GM12878 (cell line): Measurements from ENCODE around the gene CNTD1. TPM values are rescaled to one million over a fixed set of nuclear protein-coding genes. Genes with fewer than 3 reads are reported as not detected.
A peak's percentile ranks its signal among the peaks of the same experiment; 100 is the strongest.

Source experiments
- CBFB ChIP-seq: IDR thresholded peaks from 2 replicates; pipeline ENCODE4 v1.6.1; 2016; ENCODE audit warnings: antibody characterized with exemption, low read depth
- CBX3 ChIP-seq: fragments of 200-600 bp; sonication (generic); IDR thresholded peaks from 2 replicates; pipeline ENCODE4 v1.6.1; 2016; ENCODE audit warnings: low read depth, borderline replicate concordance
- CHD4 ChIP-seq: fragments of 200-600 bp; sonication (generic); IDR thresholded peaks from 2 replicates; pipeline ENCODE4 v1.6.1; 2016; ENCODE audit warnings: mild to moderate bottlenecking
- CREB1 ChIP-seq: IDR thresholded peaks from 2 replicates; pipeline ENCODE4 v1.6.1; 2012; ENCODE audit warnings: low read depth, mild to moderate bottlenecking, inconsistent platforms
- CREM ChIP-seq: IDR thresholded peaks from 2 replicates; pipeline ENCODE4 v1.6.1; 2014; ENCODE audit warnings: antibody characterized with exemption, low read depth
- E2F4 ChIP-seq: IDR thresholded peaks from 2 replicates; pipeline ENCODE4 v1.6.1; 2012; ENCODE audit warnings: low read depth, low read length, improper control_type of control experiment
- E4F1 ChIP-seq: fragments of 450-650 bp; IDR thresholded peaks from 2 replicates; pipeline ENCODE4 v1.6.1; 2018; ENCODE audit warnings: borderline replicate concordance, mild to moderate bottlenecking; ENCODE audit not compliant: partially characterized antibody
- EED ChIP-seq: sonication (generic); IDR thresholded peaks from 2 replicates; pipeline ENCODE4 v1.6.1; 2016; ENCODE audit warnings: antibody characterized with exemption, low read depth
- ELK1 ChIP-seq: IDR thresholded peaks from 2 replicates; pipeline ENCODE4 v1.6.1; 2012; ENCODE audit warnings: low read depth, low read length, improper control_type of control experiment
- FOXM1 ChIP-seq: IDR thresholded peaks from 2 replicates; pipeline ENCODE4 v1.6.1; 2012; ENCODE audit warnings: low read depth, mild to moderate bottlenecking, inconsistent platforms, low read length, moderate library complexity
- GABPA ChIP-seq: IDR thresholded peaks from 2 replicates; pipeline ENCODE4 v1.6.1; 2014; ENCODE audit warnings: antibody characterized with exemption, low read depth, mild to moderate bottlenecking, inconsistent platforms
- HDAC2 ChIP-seq: fragments of 200-600 bp; sonication (generic); IDR thresholded peaks from 2 replicates; pipeline ENCODE4 v1.6.1; 2017
- HDGF ChIP-seq: fragments of 450-650 bp; IDR thresholded peaks from 2 replicates; pipeline ENCODE4 v1.6.1; 2016; ENCODE audit warnings: antibody characterized with exemption
- MEF2B ChIP-seq: fragments of 450-650 bp; IDR thresholded peaks from 2 replicates; pipeline ENCODE4 v1.6.1; 2018; ENCODE audit warnings: mild to moderate bottlenecking, moderate library complexity; ENCODE audit not compliant: partially characterized antibody, poor library complexity, severe bottlenecking
- MXI1 ChIP-seq: fragments of 150-350 bp; IDR thresholded peaks from 2 replicates; pipeline ENCODE4 v1.6.1; 2011; ENCODE audit warnings: low read depth, mild to moderate bottlenecking, inconsistent platforms, low read length, improper control_type of control experiment
- NFIC ChIP-seq: IDR thresholded peaks from 2 replicates; pipeline ENCODE4 v1.6.1; 2012; ENCODE audit warnings: low read depth, mild to moderate bottlenecking, inconsistent platforms, low read length, moderate library complexity
- PAX8 ChIP-seq: fragments of 450-650 bp; IDR thresholded peaks from 2 replicates; pipeline ENCODE4 v1.6.1; 2017; ENCODE audit warnings: mild to moderate bottlenecking, moderate library complexity
- RCOR1 ChIP-seq: conservative IDR thresholded peaks from 2 replicates; pipeline ENCODE4 v1.6.1; 2012; ENCODE audit warnings: low read depth, low read length, improper control_type of control experiment
- RFX5 ChIP-seq: IDR thresholded peaks from 2 replicates; pipeline ENCODE4 v1.6.1; 2011; ENCODE audit warnings: low read depth, low read length, improper control_type of control experiment
- SMARCA5 ChIP-seq: fragments of 450-650 bp; IDR thresholded peaks from 2 replicates; pipeline ENCODE4 v1.6.1; 2017; ENCODE audit warnings: mild to moderate bottlenecking
- SP1 ChIP-seq: IDR thresholded peaks from one replicate; pipeline ENCODE4 v1.6.1; 2011; ENCODE audit warnings: low read depth, low read length
- SPI1 ChIP-seq: IDR thresholded peaks from 2 replicates; pipeline ENCODE4 v1.6.1; 2011; ENCODE audit warnings: low read depth, mild to moderate bottlenecking, low read length, moderate library complexity, borderline replicate concordance; ENCODE audit not compliant: insufficient read depth
- SREBF1 ChIP-seq: IDR thresholded peaks from 2 replicates; pipeline ENCODE4 v1.6.1; 2012; ENCODE audit warnings: mild to moderate bottlenecking, low read length
- TCF12 ChIP-seq: IDR thresholded peaks from 2 replicates; pipeline ENCODE4 v1.6.1; 2011; ENCODE audit warnings: low read depth, mild to moderate bottlenecking, low read length
- WRNIP1 ChIP-seq: IDR thresholded peaks from 2 replicates; pipeline ENCODE4 v1.6.1; 2011; ENCODE audit warnings: low read depth, low read length, improper control_type of control experiment, borderline replicate concordance
- YBX1 ChIP-seq: fragments of 450-650 bp; IDR thresholded peaks from 2 replicates; pipeline ENCODE4 v1.6.1; 2016; ENCODE audit warnings: antibody characterized with exemption
- ZNF24 ChIP-seq: fragments of 450-650 bp; IDR thresholded peaks from 2 replicates; pipeline ENCODE4 v1.6.1; 2017; ENCODE audit warnings: antibody characterized with exemption, mild to moderate bottlenecking
- ZSCAN29 ChIP-seq: fragments of 450-650 bp; IDR thresholded peaks from 2 replicates; pipeline ENCODE4 v1.6.1; 2017; ENCODE audit warnings: mild to moderate bottlenecking, moderate library complexity
- polyA plus RNA-seq, 11 experiments: library from polyadenylated mRNA; depleted of rRNA in 4 of 11; unstranded in 6 of 11; stranded (reverse) in 5 of 11; fragments of >200 nt; fragmentation: Nextera tagmentation in 4 of 11; fragmentation: Illumina TruSeq in 1 of 11; extraction: Ambion mirVana in 4 of 11; extraction: Trizol in 1 of 11; gene quantifications; 1 replicate in 1 of 11; 2 replicates in 10 of 11; pipeline versions ENCODE4 v1.2.1 to v1.2.3, GENCODE V29; 2011 to 2016; ENCODE audit warnings: inconsistent platforms in 2 of 11, missing spikeins in 2 of 11, low read depth in 1 of 11
- total RNA-seq, 4 experiments: library from RNA; depleted of rRNA in 3 of 4; stranded (reverse); fragments of >200 nt in 3 of 4; fragmentation: Illumina TruSeq in 1 of 4; extraction: Trizol in 1 of 4; gene quantifications; 2 replicates each; pipeline versions ENCODE4 v1.2.1 to v1.2.3, GENCODE V29; 2013 to 2021

CNTD1 gene
- total and polyA plus RNA-seq, 10 of the 15 experiments (the other 5 are each of a cell fraction or from before 2014, with no cell fraction given) = 0.06 to 1.5 (median 1.1) TPM; not detected in 4

- peak; percentile 70 for TF ChIP-seq E4F1
- TF ChIP-seq TCF12 = peak; percentile 24; the same call in 1 of the 2 replicates
- no peak for TF ChIP-seq CBX3
- TF ChIP-seq SREBF1 = no peak; the same call in 1 of the 2 replicates
- no peak for TF ChIP-seq EED
- TF ChIP-seq YBX1 = no peak
- peak; percentile 66; the same call in 1 of the 2 replicates for TF ChIP-seq HDGF
- no peak for TF ChIP-seq SPI1
- no peak for TF ChIP-seq PAX8
- 0 out of 2 replicates have a peak, but pooled peaks have one; percentile 78 for TF ChIP-seq CBFB
- TF ChIP-seq ELK1 = 0 out of 2 replicates have a peak, but pooled peaks have one; percentile 16
- peak; percentile 61 for TF ChIP-seq MEF2B
- TF ChIP-seq E2F4 = no peak
- no peak for TF ChIP-seq FOXM1
- TF ChIP-seq NFIC = no peak
- TF ChIP-seq SMARCA5 = no peak
- TF ChIP-seq RCOR1 = no peak
- no peak for TF ChIP-seq ZSCAN29
- no peak for TF ChIP-seq WRNIP1
- TF ChIP-seq RFX5 = no peak; the same call in 1 of the 2 replicates
- no peak for TF ChIP-seq SP1
- TF ChIP-seq CREB1 = peak; percentile 98
- TF ChIP-seq CREM = peak; percentile 99
- TF ChIP-seq MXI1 = peak; percentile 99
- TF ChIP-seq ZNF24 = no peak
- TF ChIP-seq GABPA = peak; percentile 91
- TF ChIP-seq HDAC2 = 0 out of 2 replicates have a peak, but pooled peaks have one; percentile 31
- TF ChIP-seq CHD4 = no peak
Observed at GRCh38 chr17:42832934-42833766, 34.5 kb downstream of the CNTD1 start, which contains the start of gene PSME3 (continued).
